ENCODE data around the gene CADM4.
A peak's percentile ranks its signal among the peaks of the same experiment; 100 is the strongest.
"Not testable (repeated sequence)": the region's sequence is repeated elsewhere in the genome, so short reads cannot be mapped to it uniquely, and the experiment has no call there.

CADM4 gene

GRCh38 chr19:43606569-43607229, 33.0 kb downstream of the CADM4 start:
- DNase-seq (ENCODE audit: low read depth): no peak

GRCh38 chr19:43605875-43606568, 33.6 kb downstream of the CADM4 start:
- DNase-seq (ENCODE audit: low read depth): no peak

GRCh38 chr19:43600326-43600725, 39.3 kb downstream of the CADM4 start:
- DNase-seq (ENCODE audit: low read depth): not testable (repeated sequence)

- no peak for DNase-seq (ENCODE audit: low read depth)
Measured at GRCh38 chr19:43599635-43600295, 39.9 kb downstream of the CADM4 start.

- no peak for DNase-seq (ENCODE audit: low read depth)
Measured at GRCh38 chr19:43598445-43599240, 41.0 kb downstream of the CADM4 start.

- DNase-seq (ENCODE audit: low read depth): no peak
Measured at GRCh38 chr19:43597876-43598275, 41.8 kb downstream of the CADM4 start.

GRCh38 chr19:43596842-43597461, 42.7 kb downstream of the CADM4 start:
- DNase-seq (ENCODE audit: low read depth): no peak

GRCh38 chr19:43595999-43596841, 43.4 kb downstream of the CADM4 start, which contains the start of the genes IRGQ and ZNF576:
Gene IRGQ (minus strand): TSS chr19:43596134. CDS start chr19:43595338, 796 bp downstream.
Gene ZNF576 (plus strand): TSS chr19:43596595. CDS start chr19:43597109, 514 bp downstream.
- DNase-seq (ENCODE audit: low read depth): peak; percentile 100

GRCh38 chr19:43595605-43595998, 44.0 kb downstream of the CADM4 start:
- DNase-seq (ENCODE audit: low read depth): no peak

GRCh38 chr19:43594710-43595604, 44.7 kb downstream of the CADM4 start:
- DNase-seq (ENCODE audit: low read depth): peak; percentile 57

GRCh38 chr19:43594081-43594697, 45.5 kb downstream of the CADM4 start:
- DNase-seq (ENCODE audit: low read depth): no peak

GRCh38 chr19:43592800-43593350, 46.8 kb downstream of the CADM4 start:
- DNase-seq (ENCODE audit: low read depth): no peak

GRCh38 chr19:43591904-43592772, 47.5 kb downstream of the CADM4 start:
- DNase-seq (ENCODE audit: low read depth): no peak

GRCh38 chr19:43589678-43590077, 50.0 kb downstream of the CADM4 start:
- DNase-seq (ENCODE audit: low read depth): no peak

- DNase-seq (ENCODE audit: low read depth): no peak
Measured at GRCh38 chr19:43589277-43589676, 50.4 kb downstream of the CADM4 start.

GRCh38 chr19:43587029-43587428, 52.6 kb downstream of the CADM4 start:
- not testable (repeated sequence) for DNase-seq (ENCODE audit: low read depth)

GRCh38 chr19:43586346-43586745, 53.3 kb downstream of the CADM4 start:
- DNase-seq (ENCODE audit: low read depth): no peak

- no peak for DNase-seq (ENCODE audit: low read depth)
Measured at GRCh38 chr19:43584484-43584883, 55.2 kb downstream of the CADM4 start.

Measured in T-helper 22 cell (primary cell).